Measurements from ENCODE around the gene ZC3H7A.
"Not testable (repeated sequence)": the region's sequence is repeated elsewhere in the genome, so short reads cannot be mapped to it uniquely, and the experiment has no call there.

The ZC3H7A gene

GRCh38 chr16:11794447-11794846, 2.6 kb downstream of the ZC3H7A start:
- no peak overlapping the region for H3K4me3 ChIP-seq (ENCODE audit: low read length)
- TF ChIP-seq ZNF274 (IDR thresholded peaks at IDR 0.05; ENCODE audit: low read depth, low read length), result no peak

GRCh38 chr16:11793840-11794239, 3.2 kb downstream of the ZC3H7A start:
- no peak overlapping the region for H3K4me3 ChIP-seq (ENCODE audit: low read length)
- no peak for TF ChIP-seq ZNF274 (IDR thresholded peaks at IDR 0.05; ENCODE audit: low read depth, low read length)

- no peak for TF ChIP-seq ZNF274 (IDR thresholded peaks at IDR 0.05; ENCODE audit: low read depth, low read length)
- H3K4me3 ChIP-seq (ENCODE audit: low read length), result no peak overlapping the region
Observed at GRCh38 chr16:11792410-11793241, 4.4 kb downstream of the ZC3H7A start.

DNA sequence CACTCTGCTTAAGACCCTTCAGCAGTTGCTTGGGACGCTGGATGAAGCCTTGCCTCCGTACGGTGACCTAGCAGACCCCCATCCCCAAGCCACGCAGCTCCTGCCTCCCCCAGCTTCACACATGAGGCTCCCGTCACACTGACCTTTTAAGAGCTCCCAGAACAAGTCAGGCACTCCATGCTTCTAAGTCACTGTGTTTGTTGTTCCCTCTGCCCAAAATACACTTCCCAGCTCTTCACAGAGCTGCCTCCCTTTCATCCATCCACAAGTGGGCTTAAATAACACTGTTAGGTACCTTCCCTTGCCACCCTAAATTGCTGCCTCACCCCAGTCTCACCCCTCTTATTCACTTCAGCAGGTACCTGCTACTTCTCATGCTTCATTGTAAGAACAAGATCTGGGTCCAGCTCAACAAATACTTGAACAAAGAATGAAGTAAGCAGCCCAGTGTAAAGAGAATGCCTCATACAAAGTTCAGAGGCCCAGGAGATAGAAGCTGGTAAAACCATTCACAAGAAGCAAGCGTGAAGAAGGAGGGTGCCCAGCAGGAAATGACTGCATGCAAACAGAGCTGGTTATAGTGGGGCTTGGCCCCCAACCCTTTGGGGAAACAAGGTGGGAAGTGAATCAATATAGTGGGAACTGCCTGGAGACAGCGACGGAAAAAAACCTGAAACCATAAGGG, 5.8 kb downstream of the ZC3H7A start:
- H3K4me3 ChIP-seq (ENCODE audit: low read length), result no peak overlapping the region
- TF ChIP-seq ZNF274 (IDR thresholded peaks at IDR 0.05; ENCODE audit: low read depth, low read length), result no peak

DNA sequence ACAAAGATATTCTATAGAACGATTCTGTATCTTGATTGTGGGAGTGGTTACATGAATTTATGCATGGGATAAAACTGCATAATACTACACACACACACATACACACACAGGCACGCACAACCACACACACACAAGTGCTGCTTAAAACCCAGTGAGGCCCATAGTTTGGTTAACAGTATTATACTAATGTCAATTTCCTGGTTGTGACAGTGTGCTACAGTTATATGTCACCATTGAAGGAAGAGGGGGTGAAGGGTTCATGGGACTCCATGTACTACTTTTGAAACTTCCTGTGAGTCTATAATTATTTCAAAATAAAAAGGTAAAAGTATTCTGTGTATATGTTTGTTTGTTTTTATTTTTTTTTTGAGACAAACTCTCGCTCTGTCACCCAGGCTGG, 8.1 kb downstream of the ZC3H7A start:
- H3K4me3 ChIP-seq (ENCODE audit: low read length), result no peak overlapping the region
- TF ChIP-seq ZNF274 (IDR thresholded peaks at IDR 0.05; ENCODE audit: low read depth, low read length), result no peak

DNA sequence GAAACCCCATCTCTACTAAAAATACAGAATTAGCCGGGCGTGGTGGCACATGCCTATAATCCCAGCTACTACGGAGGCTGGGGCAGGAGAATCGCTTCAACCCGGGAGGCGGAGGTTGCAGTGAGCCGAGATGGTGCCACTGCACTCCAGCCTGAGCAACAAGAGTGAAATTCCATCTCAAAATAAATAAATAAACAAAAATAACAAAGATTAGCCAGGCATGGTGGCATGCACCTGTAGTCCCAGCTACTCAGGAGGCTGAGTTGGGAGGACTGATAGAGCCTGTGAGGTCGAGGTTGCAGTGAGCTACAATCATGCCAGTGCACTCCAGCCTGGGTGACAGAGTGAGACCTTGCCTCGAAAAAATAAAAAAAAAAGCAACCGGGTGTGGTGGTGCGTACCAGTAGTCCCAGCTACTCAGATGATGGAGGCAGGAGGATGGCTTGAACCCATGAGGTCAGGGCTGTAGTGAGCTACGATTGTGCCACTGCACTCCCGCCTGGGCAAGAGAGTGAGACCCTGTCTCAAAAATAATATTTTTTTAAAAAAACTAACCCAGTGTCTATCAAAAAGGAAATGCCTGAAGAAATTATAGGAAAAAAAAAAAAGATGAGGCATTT, 12.0 kb downstream of the ZC3H7A start:
- not testable (repeated sequence) for H3K4me3 ChIP-seq (ENCODE audit: low read length)

DNA sequence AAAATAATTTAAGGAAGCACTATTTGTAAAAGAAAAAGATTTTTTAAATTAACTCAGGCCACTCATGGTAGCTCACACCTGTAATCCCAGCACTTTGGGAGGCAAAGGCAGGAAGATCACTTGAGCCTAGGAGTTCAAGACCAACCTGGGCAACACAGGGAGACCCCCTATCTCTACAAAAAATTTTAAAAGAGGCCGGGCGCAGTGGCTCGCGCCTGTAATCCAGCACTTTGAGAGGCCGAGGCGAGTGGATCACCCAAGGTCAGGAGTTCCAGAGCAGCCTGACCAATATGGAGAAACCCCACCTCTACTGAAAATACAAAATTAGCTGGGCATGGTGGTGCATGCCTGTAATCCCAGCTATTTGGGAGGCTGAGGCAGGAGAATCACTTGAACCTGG, 12.7 kb downstream of the ZC3H7A start:
- H3K4me3 ChIP-seq (ENCODE audit: low read length), result not testable (repeated sequence)

DNA sequence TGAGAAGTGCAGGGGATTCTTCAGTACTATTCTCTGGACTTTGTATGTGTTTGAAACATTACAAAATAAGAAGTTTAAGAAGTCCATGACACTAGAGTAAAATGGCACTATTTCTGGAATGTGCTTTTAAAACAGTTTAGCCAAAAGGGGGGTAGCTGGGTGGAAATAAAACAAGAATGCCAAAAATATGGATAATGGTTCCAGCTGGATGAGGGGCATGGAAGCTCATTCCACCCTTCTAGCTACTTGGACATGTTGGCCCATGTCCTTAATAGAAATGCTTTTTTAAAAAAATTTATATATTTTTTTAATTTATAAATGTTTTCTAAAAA, 13.1 kb downstream of the ZC3H7A start:
- no peak for TF ChIP-seq ZNF274 (IDR thresholded peaks at IDR 0.05; ENCODE audit: low read depth, low read length)

DNA sequence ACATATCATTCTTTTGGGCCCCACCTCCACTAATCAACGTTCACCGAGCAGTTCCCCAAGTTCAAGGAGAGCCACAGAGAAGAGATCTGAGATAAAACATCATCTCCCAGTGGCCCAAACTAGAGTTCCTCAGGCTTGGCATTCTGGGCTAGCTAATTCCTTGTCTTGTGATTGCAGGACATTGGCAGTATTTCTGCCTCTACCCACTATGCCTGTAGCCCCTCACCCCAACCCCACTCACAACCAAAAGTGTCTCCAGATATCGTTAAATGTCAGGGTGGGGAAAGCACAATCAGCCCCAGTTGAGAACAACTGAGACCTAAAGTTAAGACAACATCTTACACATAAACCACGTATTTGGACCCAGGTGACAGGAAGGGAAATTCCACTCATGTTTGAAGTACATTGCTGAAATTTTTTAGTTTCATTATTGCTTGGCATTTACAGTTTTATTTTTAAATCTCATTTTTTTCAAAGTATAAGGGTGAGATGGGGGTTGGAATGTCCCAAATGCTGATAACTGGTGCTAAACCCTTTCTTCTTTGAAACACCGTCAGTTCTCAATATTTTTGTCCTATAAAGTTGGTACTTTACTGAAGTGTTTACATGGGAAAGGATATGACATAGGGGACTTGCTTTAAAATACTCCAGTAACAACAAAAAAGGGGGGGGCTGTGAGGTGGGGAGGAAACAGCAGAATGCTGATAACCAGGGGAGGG, 13.6 kb downstream of the ZC3H7A start:
- H3K4me3 ChIP-seq (ENCODE audit: low read length), result peak overlapping the region; percentile 65; the same call in 1 of the 2 replicates
- TF ChIP-seq ZNF274 (IDR thresholded peaks at IDR 0.05; ENCODE audit: low read depth, low read length), result no peak

More for the DNA sequence above, 13.1 kb downstream of the ZC3H7A start:
- H3K4me3 ChIP-seq (ENCODE audit: low read length), result no peak overlapping the region

DNA sequence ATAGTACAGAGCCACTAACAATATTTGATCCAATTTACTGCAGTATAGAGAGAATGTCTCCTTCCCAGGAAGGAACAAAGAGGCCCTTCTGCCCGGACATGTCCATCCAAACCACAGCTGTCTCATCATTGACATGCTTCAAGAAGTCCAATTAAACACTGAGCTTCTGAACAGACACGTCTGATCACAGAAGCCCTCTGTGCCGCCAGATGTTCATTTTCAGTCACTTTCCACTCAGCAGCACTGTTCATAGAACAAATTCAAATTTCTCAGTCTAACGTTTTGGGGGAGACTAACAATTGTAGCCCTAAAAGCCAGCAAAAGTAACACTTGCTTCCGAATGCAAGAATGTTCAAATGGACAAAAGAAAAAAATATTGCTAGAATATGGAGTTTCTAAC, 15.3 kb downstream of the ZC3H7A start:
- H3K4me3 ChIP-seq (ENCODE audit: low read length), result peak overlapping the region; percentile 91
- TF ChIP-seq ZNF274 (IDR thresholded peaks at IDR 0.05; ENCODE audit: low read depth, low read length), result no peak

DNA sequence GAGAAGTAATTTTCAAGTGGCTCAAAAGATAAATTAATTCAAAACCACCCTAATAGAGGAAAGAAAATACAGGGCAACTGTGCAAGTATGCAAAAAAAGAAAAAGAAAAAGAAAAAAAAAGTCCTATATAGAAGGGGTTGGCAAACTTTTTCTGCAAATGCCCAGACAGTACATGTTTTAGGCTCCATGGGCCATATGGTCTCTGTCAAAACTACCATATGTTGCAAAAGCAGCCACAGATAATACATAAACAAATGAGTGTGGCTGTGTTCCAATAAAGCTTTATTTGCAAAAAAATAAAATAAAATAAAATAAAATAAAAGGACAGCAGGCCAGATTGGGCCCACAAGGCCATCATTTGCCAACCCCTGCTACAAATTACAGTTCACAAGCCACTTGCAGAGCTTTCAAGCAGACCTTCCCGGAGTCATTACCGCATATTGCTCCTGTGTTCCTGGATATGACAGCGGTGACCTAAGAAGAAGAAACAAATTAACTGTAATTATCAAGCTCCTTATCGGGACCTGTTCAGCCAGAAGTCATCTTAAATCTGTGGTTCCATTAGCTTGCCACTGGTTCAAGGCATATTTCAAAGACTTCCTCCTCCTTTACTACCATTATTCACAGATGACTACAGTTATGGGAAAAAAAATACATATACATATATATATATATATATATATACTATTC, 15.9 kb downstream of the ZC3H7A start:
- TF ChIP-seq ZNF274 (IDR thresholded peaks at IDR 0.05; ENCODE audit: low read depth, low read length), result no peak
- peak overlapping the region; percentile 69 for H3K4me3 ChIP-seq (ENCODE audit: low read length)

- no peak for TF ChIP-seq ZNF274 (IDR thresholded peaks at IDR 0.05; ENCODE audit: low read depth, low read length)
- H3K4me3 ChIP-seq (ENCODE audit: low read length), result no peak overlapping the region
Observed at GRCh38 chr16:11779074-11779473, 18.0 kb downstream of the ZC3H7A start.

- peak overlapping the region; percentile 36; the same call in 1 of the 2 replicates for H3K4me3 ChIP-seq (ENCODE audit: low read length)
- TF ChIP-seq ZNF274 (IDR thresholded peaks at IDR 0.05; ENCODE audit: low read depth, low read length), result no peak
Observed at GRCh38 chr16:11774065-11774626, 22.9 kb downstream of the ZC3H7A start.

- H3K4me3 ChIP-seq (ENCODE audit: low read length), result peak overlapping the region; percentile 25; the same call in 1 of the 2 replicates
- no peak for TF ChIP-seq ZNF274 (IDR thresholded peaks at IDR 0.05; ENCODE audit: low read depth, low read length)
Observed at GRCh38 chr16:11768849-11769248, 28.2 kb downstream of the ZC3H7A start.

Data from GM08714 (cell line).